ENCODE results near the gene GIMAP8.

DNA sequence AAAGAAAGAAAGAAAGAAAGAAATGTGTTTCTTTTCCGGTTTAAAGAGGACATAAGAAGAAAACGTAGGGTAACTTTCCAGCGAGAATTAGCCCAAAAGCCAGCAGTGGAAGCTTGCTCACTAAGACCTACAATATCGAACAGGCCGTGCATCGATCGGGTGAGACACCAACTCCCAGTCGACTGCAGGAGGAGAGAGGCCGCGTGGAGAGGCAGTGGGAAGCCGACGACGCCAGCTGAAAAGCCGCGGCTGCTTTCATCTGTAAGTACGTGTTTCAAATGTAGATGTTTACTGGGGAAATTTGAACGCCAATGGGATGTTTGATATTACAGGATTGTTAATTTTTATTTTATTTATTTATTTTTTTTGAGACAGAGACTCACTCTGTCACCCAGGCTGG lies 28.6 kb upstream of the GIMAP8 start:
- TF ChIP-seq, protein P1, sequence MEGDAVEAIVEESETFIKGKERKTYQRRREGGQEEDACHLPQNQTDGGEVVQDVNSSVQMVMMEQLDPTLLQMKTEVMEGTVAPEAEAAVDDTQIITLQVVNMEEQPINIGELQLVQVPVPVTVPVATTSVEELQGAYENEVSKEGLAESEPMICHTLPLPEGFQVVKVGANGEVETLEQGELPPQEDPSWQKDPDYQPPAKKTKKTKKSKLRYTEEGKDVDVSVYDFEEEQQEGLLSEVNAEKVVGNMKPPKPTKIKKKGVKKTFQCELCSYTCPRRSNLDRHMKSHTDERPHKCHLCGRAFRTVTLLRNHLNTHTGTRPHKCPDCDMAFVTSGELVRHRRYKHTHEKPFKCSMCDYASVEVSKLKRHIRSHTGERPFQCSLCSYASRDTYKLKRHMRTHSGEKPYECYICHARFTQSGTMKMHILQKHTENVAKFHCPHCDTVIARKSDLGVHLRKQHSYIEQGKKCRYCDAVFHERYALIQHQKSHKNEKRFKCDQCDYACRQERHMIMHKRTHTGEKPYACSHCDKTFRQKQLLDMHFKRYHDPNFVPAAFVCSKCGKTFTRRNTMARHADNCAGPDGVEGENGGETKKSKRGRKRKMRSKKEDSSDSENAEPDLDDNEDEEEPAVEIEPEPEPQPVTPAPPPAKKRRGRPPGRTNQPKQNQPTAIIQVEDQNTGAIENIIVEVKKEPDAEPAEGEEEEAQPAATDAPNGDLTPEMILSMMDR (IDR thresholded peaks at IDR 0.05), result no peak
- no peak for TF ChIP-seq POLR2A (IDR thresholded peaks at IDR 0.05)
